Measurements from ENCODE around the gene COPRS.

GRCh38 chr17:31882571-31882970, 23.5 kb upstream of the COPRS start:
- TF ChIP-seq CTCF (IDR thresholded peaks at IDR 0.05; ENCODE audit: low read depth, low read length) = no peak
- no peak for TF ChIP-seq POLR2A (IDR thresholded peaks at IDR 0.05; ENCODE audit: extremely low read depth, insufficient read length)

All from NB4 (cell line).